Measurements from ENCODE around the gene PRKCA.
A peak's percentile ranks its signal among the peaks of the same experiment; 100 is the strongest.
"Not testable (repeated sequence)": the region's sequence is repeated elsewhere in the genome, so short reads cannot be mapped to it uniquely, and the experiment has no call there.

PRKCA gene

DNA sequence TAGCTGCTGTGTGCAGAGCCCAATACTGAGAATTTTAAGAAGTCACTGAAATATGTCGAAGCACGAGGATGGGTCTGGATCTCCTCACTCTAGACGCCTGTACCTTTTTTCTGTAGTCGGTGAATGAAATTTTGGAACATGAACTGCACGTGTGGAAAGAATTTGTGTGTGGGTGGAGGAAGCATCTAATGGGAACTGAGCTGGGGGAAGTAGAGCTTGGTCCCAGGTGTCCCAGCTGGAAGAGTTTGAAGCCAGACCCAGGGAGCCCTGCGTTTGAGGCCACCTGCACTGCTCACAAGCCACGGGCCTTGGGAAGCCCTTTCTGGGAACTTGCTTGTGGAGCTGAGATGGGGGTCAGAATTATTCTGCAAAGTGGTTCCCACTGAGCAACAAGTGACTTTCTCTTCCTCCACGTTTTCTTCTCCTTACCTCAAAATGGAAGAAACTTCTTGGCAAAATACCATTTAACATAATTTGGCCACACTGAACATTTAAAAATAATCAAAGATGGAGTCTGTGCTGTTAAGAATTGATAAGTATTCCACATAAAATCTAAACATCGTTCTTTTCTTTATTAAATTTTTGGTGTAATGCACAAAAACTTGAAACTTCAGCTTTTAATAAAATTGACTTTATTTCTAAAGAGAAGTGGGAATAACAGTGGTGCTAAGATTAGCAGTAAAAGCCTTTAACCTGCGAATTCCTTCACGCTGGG lies 163.8 kb downstream of the PRKCA start:
- no peak for DNase-seq (ENCODE audit: low spot score)

DNA sequence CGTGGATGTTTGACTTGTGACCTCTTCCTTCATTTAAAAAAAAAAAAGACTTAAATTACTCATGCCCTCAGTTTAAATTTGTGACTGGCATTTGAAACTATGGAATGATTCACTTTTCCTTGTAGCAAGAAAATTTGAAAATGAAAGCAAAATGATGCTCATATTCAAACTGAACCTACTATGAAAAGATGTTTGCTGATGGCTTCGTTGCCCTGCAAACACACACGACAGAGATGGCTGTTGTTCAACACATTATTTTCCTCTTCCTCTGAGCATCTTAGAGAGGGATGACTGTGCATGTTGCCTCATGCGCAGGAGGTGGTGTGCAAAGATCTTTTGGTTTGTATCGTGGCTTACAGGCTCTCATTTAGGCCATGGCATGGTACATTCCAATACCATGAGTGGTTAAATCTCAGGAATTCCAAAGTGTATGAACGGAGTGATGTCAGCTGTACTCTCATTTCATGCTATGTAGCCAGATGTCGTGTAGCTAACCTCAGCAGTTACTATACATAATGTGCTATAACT lies 164.5 kb downstream of the PRKCA start:
- DNase-seq (ENCODE audit: low spot score): peak; percentile 36

GRCh38 chr17:66467766-66468165 lies 165.4 kb downstream of the PRKCA start:
- no peak for DNase-seq (ENCODE audit: low spot score)

- no peak for DNase-seq (ENCODE audit: low spot score)
Observed at GRCh38 chr17:66468241-66469087, 166.1 kb downstream of the PRKCA start.

DNA sequence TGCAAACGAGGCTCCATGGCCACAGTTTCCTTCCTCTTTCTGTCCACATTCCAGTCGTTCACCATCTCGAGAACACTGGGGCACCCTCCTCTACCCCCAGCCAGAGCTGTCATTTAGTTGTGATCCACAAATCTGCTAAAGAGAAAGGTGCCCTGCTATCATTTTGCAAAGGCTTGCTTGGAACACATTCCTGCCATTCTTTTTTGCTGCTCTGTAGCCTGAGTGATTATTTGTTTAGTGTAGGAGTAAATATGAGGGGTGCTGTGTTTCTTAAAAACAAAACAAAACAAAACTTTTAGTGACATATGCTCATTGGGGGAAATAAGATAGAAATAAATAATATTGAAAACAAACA lies 166.7 kb downstream of the PRKCA start:
- DNase-seq (ENCODE audit: low spot score): no peak

- no peak for DNase-seq (ENCODE audit: low spot score)
Observed at GRCh38 chr17:66469461-66469860, 167.0 kb downstream of the PRKCA start.

- no peak for DNase-seq (ENCODE audit: low spot score)
Observed at GRCh38 chr17:66469890-66470289, 167.5 kb downstream of the PRKCA start.

GRCh38 chr17:66472123-66472522 lies 169.7 kb downstream of the PRKCA start:
- no peak for DNase-seq (ENCODE audit: low spot score)

DNA sequence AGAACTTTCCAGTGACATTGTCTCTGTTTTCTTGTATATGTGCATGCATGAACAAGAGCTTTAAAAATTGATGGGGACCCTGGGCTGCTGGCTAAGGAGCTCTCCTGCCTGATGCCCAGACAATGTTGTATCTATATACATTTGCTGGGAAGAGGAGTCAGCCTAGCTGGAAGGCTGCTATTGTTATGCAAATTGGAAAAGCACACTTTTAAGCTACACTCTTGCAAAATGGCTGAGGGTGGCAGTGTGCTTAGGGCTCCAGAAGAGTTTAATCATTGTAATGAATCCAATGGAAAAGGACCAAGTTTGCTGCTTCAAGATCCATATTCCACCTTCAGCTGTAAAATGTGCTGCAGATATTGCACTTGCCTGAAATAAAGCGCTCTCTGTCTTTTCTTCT lies 171.8 kb downstream of the PRKCA start:
- DNase-seq (ENCODE audit: low spot score): no peak

DNA sequence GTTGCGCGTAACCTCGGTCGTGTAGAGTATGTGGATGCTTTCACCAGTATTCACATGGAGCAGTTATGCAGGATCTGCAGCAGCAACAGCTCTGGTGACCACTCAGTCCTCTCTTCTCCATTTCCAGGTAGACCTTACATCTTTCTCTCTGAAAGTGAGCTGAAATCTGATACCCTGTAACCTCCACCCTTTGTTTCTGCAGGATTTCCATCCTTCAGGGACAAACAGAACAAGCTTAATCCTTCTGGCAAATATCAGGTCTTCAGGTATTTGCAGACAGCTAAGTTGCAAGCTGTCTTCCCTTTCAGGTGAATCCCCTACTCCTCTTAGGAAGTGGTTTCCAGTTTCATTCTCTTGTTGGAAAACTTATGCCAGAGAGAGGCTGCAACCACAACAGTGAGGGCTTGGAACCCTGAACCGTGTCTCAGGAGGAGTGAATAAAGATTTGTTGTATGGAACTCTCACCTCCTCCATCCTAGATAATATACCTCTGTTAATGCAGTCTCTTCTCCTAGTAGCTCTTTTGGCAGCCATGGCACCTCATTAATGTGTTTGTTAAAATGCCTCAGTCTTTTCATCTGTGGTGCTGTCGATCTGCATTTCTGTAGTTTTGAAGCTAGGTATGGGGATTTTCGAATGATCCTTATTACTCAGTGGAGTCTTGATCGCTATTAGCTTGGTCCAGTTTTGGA lies 172.5 kb downstream of the PRKCA start:
- no peak for DNase-seq (ENCODE audit: low spot score)

- no peak for DNase-seq (ENCODE audit: low spot score)
Observed at GRCh38 chr17:66476014-66476413, 173.6 kb downstream of the PRKCA start.

DNA sequence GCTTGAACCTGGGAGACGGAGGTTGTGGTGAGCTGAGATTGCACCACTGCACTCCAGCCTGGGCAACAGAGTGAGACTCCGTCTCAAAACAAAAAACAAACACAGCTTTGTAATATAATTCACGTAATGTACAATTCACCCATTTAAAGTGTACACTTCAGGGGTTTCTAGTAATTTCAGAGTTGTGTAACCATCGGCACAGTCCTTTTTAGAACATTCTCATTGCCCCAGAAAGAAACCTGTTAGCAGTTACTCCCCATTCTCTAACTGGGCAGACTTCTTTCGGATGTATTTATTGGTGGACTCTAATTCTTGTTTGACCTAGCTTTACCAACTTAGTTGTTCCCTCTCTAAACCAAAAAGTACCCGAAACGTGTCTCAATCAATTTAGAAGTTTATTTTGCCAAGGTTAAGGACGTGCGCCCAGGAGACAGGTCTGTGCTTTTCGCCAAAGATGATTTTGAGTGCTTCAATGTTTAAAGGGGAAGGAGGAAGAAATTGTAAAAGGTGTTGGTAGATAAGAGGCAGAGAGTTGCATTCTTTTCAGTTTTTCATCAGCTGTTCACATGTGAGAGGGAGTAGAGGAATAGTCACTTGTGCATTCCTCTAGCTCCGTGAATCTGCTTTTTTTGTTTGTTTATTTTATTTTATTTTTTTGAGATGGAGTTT lies 175.3 kb downstream of the PRKCA start:
- DNase-seq (ENCODE audit: low spot score): no peak

- DNase-seq (ENCODE audit: low spot score): not testable (repeated sequence)
Observed at GRCh38 chr17:66479230-66479889, 176.9 kb downstream of the PRKCA start.

DNA sequence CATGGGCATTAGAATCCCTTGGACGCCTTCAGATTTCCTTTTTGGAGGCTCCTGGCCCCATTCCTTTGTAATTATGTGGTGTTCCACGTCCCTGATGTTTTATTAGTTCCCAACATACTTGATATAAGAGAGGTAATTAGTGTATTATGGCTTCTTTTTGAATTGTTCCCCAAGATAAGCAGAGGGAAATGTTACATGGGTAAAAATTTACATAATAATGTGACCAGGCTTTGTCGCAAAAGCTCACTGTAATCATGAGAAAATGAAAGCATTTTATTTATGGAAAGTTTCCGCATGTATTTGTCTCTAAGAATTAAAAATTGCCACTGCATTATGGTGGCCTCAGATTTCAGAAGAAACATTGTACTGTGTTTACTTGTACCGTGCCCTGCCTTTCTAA lies 177.8 kb downstream of the PRKCA start:
- DNase-seq (ENCODE audit: low spot score): no peak

- DNase-seq (ENCODE audit: low spot score): no peak
Observed at GRCh38 chr17:66480802-66481201, 178.4 kb downstream of the PRKCA start.

- DNase-seq (ENCODE audit: low spot score): no peak
Observed at GRCh38 chr17:66481271-66481670, 178.9 kb downstream of the PRKCA start.

GRCh38 chr17:66483906-66484305 lies 181.5 kb downstream of the PRKCA start:
- DNase-seq (ENCODE audit: low spot score): no peak

DNA sequence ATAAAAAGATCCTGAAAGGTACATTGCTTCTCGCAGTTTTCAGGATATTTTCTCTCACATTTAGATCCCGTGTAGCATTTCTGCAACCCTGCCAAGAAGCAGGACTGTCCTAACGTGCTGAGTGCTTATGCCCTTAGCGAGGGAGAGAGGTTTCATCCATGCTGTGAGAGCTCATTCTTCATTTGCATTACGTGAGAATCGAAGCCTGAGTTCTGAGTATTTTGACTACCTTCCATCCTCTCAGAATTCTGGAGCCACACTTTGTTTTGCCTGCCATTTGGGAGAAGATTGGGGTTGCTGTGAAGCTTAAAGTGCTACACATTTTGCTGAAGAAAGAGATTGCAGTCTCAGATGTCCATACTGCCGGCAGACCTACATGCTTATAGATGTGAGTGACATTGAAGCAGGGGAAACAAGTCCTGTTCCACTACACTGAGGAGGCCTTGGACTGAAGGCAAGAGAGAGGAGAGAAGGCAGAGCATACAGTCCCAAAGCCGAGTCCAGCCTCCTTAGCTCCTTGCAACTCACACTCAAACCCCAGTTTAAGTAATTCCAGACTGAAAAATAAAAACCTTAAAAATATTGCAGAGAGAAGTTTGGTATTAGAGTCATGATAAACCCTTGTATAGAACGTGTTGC lies 183.0 kb downstream of the PRKCA start:
- DNase-seq (ENCODE audit: low spot score): no peak

GRCh38 chr17:66487121-66487520 lies 184.7 kb downstream of the PRKCA start:
- no peak for DNase-seq (ENCODE audit: low spot score)

GRCh38 chr17:66487981-66488468 lies 185.6 kb downstream of the PRKCA start:
- DNase-seq (ENCODE audit: low spot score): no peak

DNA sequence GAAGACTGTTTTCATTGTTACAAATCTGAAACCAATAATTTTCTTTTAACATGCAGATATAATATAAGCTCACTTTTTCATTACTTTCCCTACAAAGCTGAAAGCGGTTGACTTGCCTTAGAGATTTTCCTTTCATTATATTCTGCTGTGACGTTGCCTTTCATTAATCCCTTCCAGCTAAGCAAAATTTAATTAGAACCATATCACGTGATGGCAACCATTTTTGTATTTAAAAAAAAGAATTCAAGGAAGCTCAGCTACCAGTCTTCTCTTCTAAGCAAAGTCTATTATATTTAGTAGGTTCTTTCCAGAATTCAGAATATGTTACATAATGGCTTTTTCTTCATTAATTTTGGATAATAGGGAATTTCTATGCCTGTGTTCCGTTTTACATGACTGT lies 186.5 kb downstream of the PRKCA start:
- DNase-seq (ENCODE audit: low spot score): no peak

Data from HuH-7.5 (cell line).